NK-92 (cell line): ENCODE results near the gene XIST.
"Not testable (repeated sequence)": the region's sequence is repeated elsewhere in the genome, so short reads cannot be mapped to it uniquely, and the experiment has no call there.

ENCODE experiments used
- DNase-seq: peaks from one replicate; lab custom pipeline; 2025; ENCODE audit not compliant: unreplicated experiment; lab: John Stamatoyannopoulos, UW

Gene XIST

GRCh38 chrX:73840120-73840924, 12.2 kb downstream of the XIST start:
- no peak for DNase-seq

- DNase-seq = no peak
Measured at GRCh38 chrX:73839152-73839551, 13.4 kb downstream of the XIST start.

- DNase-seq = no peak
Measured at GRCh38 chrX:73838123-73838522, 14.4 kb downstream of the XIST start.

GRCh38 chrX:73836956-73837477, 15.5 kb downstream of the XIST start:
- DNase-seq = no peak

- DNase-seq = no peak
Measured at GRCh38 chrX:73834219-73834618, 18.3 kb downstream of the XIST start.

- DNase-seq = no peak
Measured at GRCh38 chrX:73832319-73832718, 20.2 kb downstream of the XIST start.

- no peak for DNase-seq
Measured at GRCh38 chrX:73831500-73831899, 21.0 kb downstream of the XIST start.

GRCh38 chrX:73830489-73831414, 21.8 kb downstream of the XIST start:
- DNase-seq = no peak

GRCh38 chrX:73829890-73830466, 22.5 kb downstream of the XIST start:
- DNase-seq = no peak

- no peak for DNase-seq
Measured at GRCh38 chrX:73828080-73828720, 24.3 kb downstream of the XIST start.

GRCh38 chrX:73827406-73827805, 25.1 kb downstream of the XIST start:
- DNase-seq = no peak

- DNase-seq = no peak
Measured at GRCh38 chrX:73826996-73827395, 25.5 kb downstream of the XIST start.

- no peak for DNase-seq
Measured at GRCh38 chrX:73825569-73825968, 26.9 kb downstream of the XIST start.

GRCh38 chrX:73823473-73824004, 29.0 kb downstream of the XIST start:
- DNase-seq = no peak

- no peak for DNase-seq
Measured at GRCh38 chrX:73822775-73823174, 29.7 kb downstream of the XIST start.

GRCh38 chrX:73821921-73822559, 30.5 kb downstream of the XIST start:
- DNase-seq = no peak

- DNase-seq = not testable (repeated sequence)
Measured at GRCh38 chrX:73819864-73820558, 32.5 kb downstream of the XIST start.

GRCh38 chrX:73818200-73819116, 34.1 kb downstream of the XIST start:
- DNase-seq = no peak
